Caco-2 (cell line): Measurements from ENCODE around the gene A1BG. TPM values are rescaled to one million over a fixed set of nuclear protein-coding genes. Genes with fewer than 3 reads are reported as not detected.

Experiments
- BruUV-seq: library from RNA; stranded (reverse); fragments of 400-500 nt; replicated peaks from 2 replicates; lab custom pipeline; 2021; lab: Mats Ljungman, UMichigan
- CTCF ChIA-PET: fragments of 300-600 bp; sonication (Branson Sonifier 250); formaldehyde crosslinking; loops from one replicate; lab custom pipeline; 2022; ENCODE audit warnings: antibody characterized with exemption; lab: Charles Lee
- POLR2A ChIA-PET: fragments of 300-600 bp; sonication (Branson Sonifier 250); formaldehyde crosslinking; loops from one replicate; lab custom pipeline; 2022; ENCODE audit warnings: antibody characterized with exemption; lab: Charles Lee
- DNase-seq, 2 experiments: peaks; one replicate each; pipeline versions ENCODE4 v3.0.0 to v3.0.0-alpha.2; 2020 to 2022
- H3K27me3 ChIP-seq: replicated peaks from 2 replicates; pipeline ENCODE4 v1.6.0; 2011; ENCODE audit warnings: low read length; ENCODE audit not compliant: control insufficient read depth, insufficient read depth
- H3K36me3 ChIP-seq: 2 replicates; pipeline ENCODE4 v1.5.1; 2011; ENCODE audit warnings: low read length; ENCODE audit not compliant: control insufficient read depth, insufficient read depth
- H3K4me1 ChIP-seq: fragments of 250-450 bp; sonication (Bioruptor Pico); 2 replicates; pipeline ENCODE4 v1.5.1; 2020; ENCODE audit warnings: mild to moderate bottlenecking
- H3K4me3 ChIP-seq: 2 replicates; pipeline ENCODE4 v1.5.1; 2011; ENCODE audit warnings: low read depth, mild to moderate bottlenecking, control low read depth, low read length
- H3K9me3 ChIP-seq: fragments of 250-450 bp; sonication (Bioruptor Pico); 2 replicates; pipeline ENCODE4 v1.5.1; 2020; ENCODE audit warnings: mild to moderate bottlenecking, moderate library complexity
- H3K27ac Mint-ChIP-seq: one replicate; pipeline ENCODE4 v1.8.0; 2022; ENCODE audit warnings: mixed read lengths; ENCODE audit not compliant: unreplicated experiment
- H3K27me3 Mint-ChIP-seq: one replicate; pipeline ENCODE4 v1.8.0; 2022; ENCODE audit warnings: mixed read lengths; ENCODE audit not compliant: insufficient read depth, unreplicated experiment
- H3K36me3 Mint-ChIP-seq: one replicate; pipeline ENCODE4 v1.8.0; 2022; ENCODE audit warnings: mild to moderate bottlenecking, mixed read lengths; ENCODE audit not compliant: insufficient read depth, unreplicated experiment
- H3K4me1 Mint-ChIP-seq: one replicate; pipeline ENCODE4 v1.8.0; 2022; ENCODE audit warnings: low read depth, mixed read lengths; ENCODE audit not compliant: unreplicated experiment
- H3K4me3 Mint-ChIP-seq: one replicate; pipeline ENCODE4 v1.8.0; 2022; ENCODE audit warnings: mild to moderate bottlenecking, moderate library complexity, mixed read lengths; ENCODE audit not compliant: unreplicated experiment
- H3K9me3 Mint-ChIP-seq: one replicate; pipeline ENCODE4 v1.8.0; 2022; ENCODE audit warnings: mixed read lengths; ENCODE audit not compliant: unreplicated experiment
- CTCF ChIP-seq, 2 experiments: fragments of 200-600 bp in 1 of 2; IDR thresholded peaks; 1 replicate in 1 of 2; 2 replicates in 1 of 2; pipeline versions ENCODE4 v1.5.1 to v1.8.0; 2011 to 2022; ENCODE audit warnings: antibody characterized with exemption in 1 of 2, control low read depth in 1 of 2, inconsistent platforms in 1 of 2, low read depth in 1 of 2, low read length in 1 of 2, mild to moderate bottlenecking in 1 of 2, moderate library complexity in 1 of 2; ENCODE audit not compliant: insufficient read depth in 1 of 2, severe bottlenecking in 1 of 2, unreplicated experiment in 1 of 2
- intact Hi-C: fragments of 100-400 bp; cut with micrococcal nuclease; formaldehyde crosslinking; loops from one replicate; pipeline ENCODE4 v1.10.0; 2022; ENCODE audit not compliant: unreplicated experiment
- total RNA-seq: library from RNA; stranded (reverse); gene quantifications from 2 replicates; pipeline ENCODE4 v1.2.3, GENCODE V29; 2022

A1BG gene
- total RNA-seq, 1 experiment from 2014 or later, result 2.8 TPM

- no peak for TF ChIP-seq CTCF (IDR thresholded peaks at IDR 0.05; ENCODE audit: insufficient read depth in 1 of 2, low read depth in 1 of 2, low read length in 1 of 2, severe bottlenecking in 1 of 2, unreplicated experiment in 1 of 2)
- peaks cover 75% of the 10 kb centered on the region for H3K36me3 Mint-ChIP-seq
- no peaks in the 10 kb centered on the region for H3K27me3 ChIP-seq
These were observed 34.9 kb upstream of the A1BG start for GRCh38 chr19:58388175-58388526.

GRCh38 chr19:58387338-58388174 lies 34.3 kb upstream of the A1BG start:
- H3K36me3 Mint-ChIP-seq, result peaks cover 69% of the 10 kb centered on the region
- peak in 1 of 2 experiments; percentile 14 for TF ChIP-seq CTCF (IDR thresholded peaks at IDR 0.05; ENCODE audit: insufficient read depth in 1 of 2, low read depth in 1 of 2, low read length in 1 of 2, severe bottlenecking in 1 of 2, unreplicated experiment in 1 of 2)
- no peaks in the 10 kb centered on the region for H3K9me3 Mint-ChIP-seq
- ChIA-PET POLR2A (interaction anchor here (1.0 kb wide), 1 partner anchor 21 kb away, joined by 5 read pairs; the partner anchor contains the start of gene ZNF584), CTCF (interaction anchor here (0.8 kb wide), 1 partner anchor 76 kb away, joined by 3 read pairs; no protein-coding TSS in a partner anchor)
- intact Hi-C loops, result loop anchor here (1.0 to 2.0 kb wide), 3 partner anchors 111 to 157 kb away; partner anchors contain the start of genes TRIM28 and ZBTB45
- H3K27me3 Mint-ChIP-seq, result no peaks in the 10 kb centered on the region
- no peaks in the 10 kb centered on the region for H3K9me3 ChIP-seq
- DNase-seq, result no peak
- peaks cover 15% of the 10 kb centered on the region for H3K4me1 ChIP-seq
- BruUV-seq, result TSS peak; percentile 43
- H3K27ac Mint-ChIP-seq, result peak overlapping the region; percentile 96
- no peaks in the 10 kb centered on the region for H3K27me3 ChIP-seq
- peak overlapping the region; percentile 85 for H3K4me3 Mint-ChIP-seq
- peak overlapping the region; percentile 58 for H3K4me3 ChIP-seq
- H3K4me1 Mint-ChIP-seq, result peaks cover 7% of the 10 kb centered on the region
- peaks cover 1% of the 10 kb centered on the region; the same call in 1 of the 2 replicates for H3K36me3 ChIP-seq

More at GRCh38 chr19:58388175-58388526, 34.9 kb upstream of the A1BG start:
- intact Hi-C loops, result no loop called here
- Histone ChIP-seq H3K36me3 (peaks cover 2% of the 10 kb centered on the region; the same call in 1 of the 2 replicates), H3K4me1 (peaks cover 15% of the 10 kb centered on the region), H3K4me3 (peak overlapping the region; percentile 58), H3K9me3 (no peaks in the 10 kb centered on the region)
- ChIA-PET POLR2A (interaction anchor here (1.0 kb wide), 1 partner anchor 20 kb away, joined by 5 read pairs; the partner anchor contains the start of gene ZNF584), CTCF (no interaction called here)
- no TSS peak for BruUV-seq
- no peak for DNase-seq
- Mint-ChIP-seq H3K4me1 (peaks cover 7% of the 10 kb centered on the region), H3K9me3 (no peaks in the 10 kb centered on the region), H3K27ac (peak overlapping the region; percentile 96), H3K4me3 (peak overlapping the region; percentile 85), H3K27me3 (no peaks in the 10 kb centered on the region)

- peaks cover 12% of the 10 kb centered on the region for H3K4me1 Mint-ChIP-seq
- peak; percentile 97 to 98 for DNase-seq
- no peak for TF ChIP-seq CTCF (IDR thresholded peaks at IDR 0.05; ENCODE audit: insufficient read depth in 1 of 2, low read depth in 1 of 2, low read length in 1 of 2, severe bottlenecking in 1 of 2, unreplicated experiment in 1 of 2)
- Histone ChIP-seq H3K36me3 (peaks cover 1% of the 10 kb centered on the region; the same call in 1 of the 2 replicates), H3K4me3 (peak within 1 kb of the TSS; percentile 79), H3K4me1 (peaks cover 18% of the 10 kb centered on the region), H3K27me3 (no peaks in the 10 kb centered on the region), H3K9me3 (no peaks in the 10 kb centered on the region)
- H3K9me3 Mint-ChIP-seq, result no peaks in the 10 kb centered on the region
- H3K4me3 Mint-ChIP-seq, result peak within 1 kb of the TSS; percentile 85
- peak within 1 kb of the TSS; percentile 96 for H3K27ac Mint-ChIP-seq
- no TSS peak for BruUV-seq
- no peaks in the 10 kb centered on the region for H3K27me3 Mint-ChIP-seq
- ChIA-PET CTCF (interaction anchor here (0.8 kb wide), 1 partner anchor 76 kb away, joined by 3 read pairs; no protein-coding TSS in a partner anchor), POLR2A (interaction anchor here (1.0 kb wide), 1 partner anchor 24 kb away, joined by 6 read pairs; the partner anchor contains the start of gene ZNF497)
- intact Hi-C loops, result loop anchor here (1.0 to 2.0 kb wide), 3 partner anchors 112 to 158 kb away; partner anchors contain the start of genes TRIM28 and ZBTB45
- peaks cover 61% of the 10 kb centered on the region for H3K36me3 Mint-ChIP-seq
These were observed 33.5 kb upstream of the A1BG start, which contains the start of gene RPS5 for GRCh38 chr19:58386576-58387337. RPS5 (plus strand) TSS chr19:58387269; CDS start chr19:58388138, 869 bp downstream.
